Measurements from ENCODE around the gene RNASEH2A. TPM values are rescaled to one million over a fixed set of nuclear protein-coding genes. Genes with fewer than 3 reads are reported as not detected.

RNASEH2A gene
- polyA plus RNA-seq, 1 donor (not counting 4 experiments of a cell fraction or from before 2014, with no cell fraction given): 19.7 TPM

DNA sequence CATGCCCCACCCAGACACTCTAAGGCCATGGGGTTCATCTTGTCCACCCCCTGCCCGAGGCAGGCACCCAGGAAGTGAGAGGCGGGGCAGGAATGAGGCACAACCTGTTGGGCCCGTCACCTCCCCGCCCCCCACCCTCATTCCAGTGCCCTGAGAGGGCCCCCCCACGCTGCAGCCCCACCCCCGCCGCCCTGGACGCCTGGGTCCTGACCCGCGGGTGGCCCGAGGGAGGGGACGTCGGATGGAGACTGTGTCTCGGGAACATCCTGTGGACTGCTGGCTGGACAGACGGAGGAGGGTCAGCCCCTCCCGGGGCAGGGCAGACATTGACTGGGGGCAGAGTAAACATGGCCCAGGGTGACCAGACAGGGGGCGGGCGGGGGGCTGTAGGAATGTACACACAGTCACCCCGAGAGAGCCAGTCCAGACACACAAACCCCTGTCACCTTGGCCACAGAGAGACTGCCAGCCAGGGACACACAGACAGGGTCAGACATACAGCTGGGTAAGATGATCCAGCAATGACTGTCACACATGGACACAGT is 22.5 kb upstream of the RNASEH2A start:
- Histone ChIP-seq H3K4me2 (ENCODE audit: control insufficient read depth, extremely low read depth, insufficient read depth, low read depth, low read length) (peak overlapping the region; percentile 88), H3K4me3 (ENCODE audit: control insufficient read depth in 2 of 3, extremely low read depth in 1 of 3, insufficient read depth in 2 of 3, low read depth in 1 of 3, low read length in 3 of 3) (peak overlapping the region in 1 of 3 experiments; percentile 45), H3K9ac (ENCODE audit: control insufficient read depth, extremely low read depth, insufficient read depth, low read length) (peak overlapping the region; percentile 71), H3K27me3 (ENCODE audit: control insufficient read depth, extremely low read depth, insufficient read depth, low read length) (no peaks in the 10 kb centered on the region), H3K9me3 (ENCODE audit: control insufficient read depth, low read depth, low read length) (no peaks in the 10 kb centered on the region), H2AFZ (ENCODE audit: control insufficient read depth, low read length) (peak overlapping the region; percentile 59), H3K27ac (ENCODE audit: control insufficient read depth, insufficient read depth, low read length) (peak overlapping the region; percentile 81), H3K79me2 (ENCODE audit: control insufficient read depth, insufficient read depth, low read length) (no peaks in the 10 kb centered on the region), H3K36me3 (ENCODE audit: control insufficient read depth in 2 of 2, extremely low read depth in 1 of 2, insufficient read depth in 2 of 2, low read length in 2 of 2) (no peaks in the 10 kb centered on the region), H3K4me1 (ENCODE audit: control insufficient read depth, extremely low read depth, insufficient read depth, low read length) (peaks cover 69% of the 10 kb centered on the region), H4K20me1 (ENCODE audit: control insufficient read depth, extremely low read depth, insufficient read depth, low read length) (no peaks in the 10 kb centered on the region), H3K9me1 (ENCODE audit: control insufficient read depth, extremely low read depth, insufficient read depth, low read length) (no peaks in the 10 kb centered on the region)
- FAIRE-seq (no peak), DNase-seq (ENCODE audit: low read depth, low spot score) (no peak)
- no peak for TF ChIP-seq EZH2 (IDR thresholded peaks at IDR 0.05; ENCODE audit: low read length)
- TF ChIP-seq, protein P1, sequence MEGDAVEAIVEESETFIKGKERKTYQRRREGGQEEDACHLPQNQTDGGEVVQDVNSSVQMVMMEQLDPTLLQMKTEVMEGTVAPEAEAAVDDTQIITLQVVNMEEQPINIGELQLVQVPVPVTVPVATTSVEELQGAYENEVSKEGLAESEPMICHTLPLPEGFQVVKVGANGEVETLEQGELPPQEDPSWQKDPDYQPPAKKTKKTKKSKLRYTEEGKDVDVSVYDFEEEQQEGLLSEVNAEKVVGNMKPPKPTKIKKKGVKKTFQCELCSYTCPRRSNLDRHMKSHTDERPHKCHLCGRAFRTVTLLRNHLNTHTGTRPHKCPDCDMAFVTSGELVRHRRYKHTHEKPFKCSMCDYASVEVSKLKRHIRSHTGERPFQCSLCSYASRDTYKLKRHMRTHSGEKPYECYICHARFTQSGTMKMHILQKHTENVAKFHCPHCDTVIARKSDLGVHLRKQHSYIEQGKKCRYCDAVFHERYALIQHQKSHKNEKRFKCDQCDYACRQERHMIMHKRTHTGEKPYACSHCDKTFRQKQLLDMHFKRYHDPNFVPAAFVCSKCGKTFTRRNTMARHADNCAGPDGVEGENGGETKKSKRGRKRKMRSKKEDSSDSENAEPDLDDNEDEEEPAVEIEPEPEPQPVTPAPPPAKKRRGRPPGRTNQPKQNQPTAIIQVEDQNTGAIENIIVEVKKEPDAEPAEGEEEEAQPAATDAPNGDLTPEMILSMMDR (optimal IDR thresholded peaks at IDR 0.05 in 1 of 3, IDR thresholded peaks at IDR 0.05 in 1 of 3, conservative IDR thresholded peaks at IDR 0.05 in 1 of 3; ENCODE audit: extremely low read depth in 1 of 3, insufficient read depth in 2 of 3, low read length in 3 of 3): no peak
- dilution Hi-C loops (cut with MboI; ENCODE audit: extremely low pct_ligation_motif_present, low sequenced_read_pairs): no loop called here

DNA sequence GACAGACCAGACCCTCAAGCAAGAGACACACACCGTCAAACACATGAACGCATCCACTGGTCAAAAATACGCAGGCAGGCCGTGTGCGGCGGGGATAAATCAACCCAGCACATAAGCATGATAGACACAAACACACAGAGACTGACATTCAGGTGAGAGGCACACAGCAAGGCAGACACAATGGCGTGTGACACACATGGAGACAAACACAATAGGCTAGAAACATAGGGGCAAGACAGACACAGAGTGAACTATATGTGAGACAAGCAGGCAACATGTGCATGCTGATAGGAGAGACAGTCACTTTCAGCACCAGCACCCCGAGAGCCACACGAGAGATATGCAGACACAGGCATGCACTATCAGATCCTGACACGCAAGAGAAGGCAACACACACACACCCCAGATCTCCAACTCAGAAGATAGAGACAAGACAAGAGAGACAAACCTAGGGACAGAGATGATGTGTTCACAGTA is 22.0 kb upstream of the RNASEH2A start:
- H3K4me3 ChIP-seq (ENCODE audit: control insufficient read depth in 2 of 3, extremely low read depth in 1 of 3, insufficient read depth in 2 of 3, low read depth in 1 of 3, low read length in 3 of 3): peak overlapping the region in 1 of 3 experiments; percentile 9
- H3K4me2 ChIP-seq (ENCODE audit: control insufficient read depth, extremely low read depth, insufficient read depth, low read depth, low read length): peak overlapping the region; percentile 88
- dilution Hi-C loops (cut with MboI; ENCODE audit: extremely low pct_ligation_motif_present, low sequenced_read_pairs): no loop called here

More for the DNA sequence above, 22.0 kb upstream of the RNASEH2A start:
- Histone ChIP-seq H3K27me3 (ENCODE audit: control insufficient read depth, extremely low read depth, insufficient read depth, low read length) (no peaks in the 10 kb centered on the region), H3K4me1 (ENCODE audit: control insufficient read depth, extremely low read depth, insufficient read depth, low read length) (peaks cover 68% of the 10 kb centered on the region), H3K9ac (ENCODE audit: control insufficient read depth, extremely low read depth, insufficient read depth, low read length) (peak overlapping the region; percentile 71), H4K20me1 (ENCODE audit: control insufficient read depth, extremely low read depth, insufficient read depth, low read length) (no peaks in the 10 kb centered on the region), H3K9me1 (ENCODE audit: control insufficient read depth, extremely low read depth, insufficient read depth, low read length) (no peaks in the 10 kb centered on the region), H3K9me3 (ENCODE audit: control insufficient read depth, low read depth, low read length) (no peaks in the 10 kb centered on the region), H3K79me2 (ENCODE audit: control insufficient read depth, insufficient read depth, low read length) (no peaks in the 10 kb centered on the region), H3K36me3 (ENCODE audit: control insufficient read depth in 2 of 2, extremely low read depth in 1 of 2, insufficient read depth in 2 of 2, low read length in 2 of 2) (no peaks in the 10 kb centered on the region), H2AFZ (ENCODE audit: control insufficient read depth, low read length) (peak overlapping the region; percentile 59), H3K27ac (ENCODE audit: control insufficient read depth, insufficient read depth, low read length) (peak overlapping the region; percentile 81)
- TF ChIP-seq, protein P1 (optimal IDR thresholded peaks at IDR 0.05 in 1 of 3, IDR thresholded peaks at IDR 0.05 in 1 of 3, conservative IDR thresholded peaks at IDR 0.05 in 1 of 3; ENCODE audit: extremely low read depth in 1 of 3, insufficient read depth in 2 of 3, low read length in 3 of 3): no peak
- no peak for TF ChIP-seq EZH2 (IDR thresholded peaks at IDR 0.05; ENCODE audit: low read length)
- no peak for FAIRE-seq
- DNase-seq (ENCODE audit: low read depth, low spot score): no peak
